HepG2 (cell line): ENCODE data around the gene LZTFL1. TPM values are rescaled to one million over a fixed set of nuclear protein-coding genes. Genes with fewer than 3 reads are reported as not detected.

ENCODE experiments used
- ATAC-seq: fragments of 200-7000 bp; cut with Tn5 transposase; 3 replicates; pipeline ENCODE4 v1.9.1; 2020; ENCODE audit warnings: mild to moderate bottlenecking, moderate library complexity
- BruUV-seq: library from RNA; stranded (reverse); fragments of 400-500 nt; replicated peaks from 2 replicates; lab custom pipeline; 2021; lab: Mats Ljungman, UMichigan
- CTCF ChIA-PET: fragments of 300-600 bp; formaldehyde crosslinking; extraction: SDS; loops from one replicate; lab custom pipeline; 2021; ENCODE audit warnings: low total read pairs, inconsistent platforms, low intra/inter-chr PET ratio; lab: Yijun Ruan, JAX
- POLR2A ChIA-PET: fragments of 350-600 bp; sonication (Branson Sonifier 250); formaldehyde crosslinking; loops from one replicate; lab custom pipeline; 2020; ENCODE audit warnings: antibody characterized with exemption, inconsistent platforms; lab: Yijun Ruan, JAX
- DNase-seq: peaks from one replicate; pipeline ENCODE4 v3.0.0-alpha.2; 2015; ENCODE audit warnings: low spot score
- FAIRE-seq: peaks from 3 replicates; lab custom pipeline; 2011; peaks lifted over from hg19 to GRCh38; lab: Jason Lieb, UNC
- H2AFZ ChIP-seq: one replicate; pipeline ENCODE4 v1.6.1; 2011; ENCODE audit warnings: low read length, inconsistent platforms
- H3K27ac ChIP-seq: fragments of 300-600 bp; 3 replicates; pipeline ENCODE4 v1.8.0; 2011; ENCODE audit warnings: mixed run types, mild to moderate bottlenecking, mixed read lengths, low read length, inconsistent platforms; ENCODE audit not compliant: insufficient read depth; ENCODE audit errors: extremely low read length
- H3K27me3 ChIP-seq, 2 experiments: fragments of 200-600 bp in 1 of 2; 2 replicates in 1 of 2; 3 replicates in 1 of 2; pipeline versions ENCODE4 v1.6.0 to v1.8.0; 2011; ENCODE audit warnings: low read length in 2 of 2, mild to moderate bottlenecking in 2 of 2, moderate library complexity in 2 of 2, inconsistent platforms in 1 of 2; ENCODE audit not compliant: insufficient read depth in 2 of 2, control insufficient read depth in 1 of 2
- H3K36me3 ChIP-seq, 2 experiments: fragments of 200-600 bp in 1 of 2; replicated peaks in 1 of 2; 2 replicates in 1 of 2; 3 replicates in 1 of 2; pipeline versions ENCODE4 v1.5.1 to v1.8.0; 2011; ENCODE audit warnings: low read length in 2 of 2, inconsistent platforms in 1 of 2; ENCODE audit not compliant: insufficient read depth in 2 of 2, control insufficient read depth in 1 of 2
- H3K4me1 ChIP-seq: 2 replicates; pipeline ENCODE4 v1.5.1; 2012; ENCODE audit warnings: low read length, inconsistent platforms; ENCODE audit not compliant: insufficient read depth
- H3K4me2 ChIP-seq: 2 replicates; pipeline ENCODE4 v1.6.0; 2011; ENCODE audit warnings: low read depth, low read length, inconsistent platforms
- H3K4me3 ChIP-seq, 3 experiments: fragments of 200-600 bp in 1 of 3; sonication (generic), shearing (Covaris generic) in 1 of 3; replicated peaks in 1 of 3; 2 replicates each; pipeline ENCODE4 v1.5.1; 2011 to 2016; ENCODE audit warnings: low read length in 3 of 3, inconsistent platforms in 2 of 3, low read depth in 2 of 3, mild to moderate bottlenecking in 2 of 3, control low read depth in 1 of 3, mixed read lengths in 1 of 3; ENCODE audit not compliant: insufficient read depth in 1 of 3
- H3K79me2 ChIP-seq: one replicate; pipeline ENCODE4 v1.6.1; 2011; ENCODE audit warnings: low read length, inconsistent platforms; ENCODE audit not compliant: insufficient read depth
- H3K9ac ChIP-seq: 2 replicates; pipeline ENCODE4 v1.6.0; 2011; ENCODE audit warnings: mild to moderate bottlenecking, low read depth, low read length, inconsistent platforms; ENCODE audit not compliant: insufficient read depth
- H3K9me3 ChIP-seq: 2 replicates; pipeline ENCODE4 v1.5.1; 2012; ENCODE audit warnings: mild to moderate bottlenecking, low read length
- H4K20me1 ChIP-seq: 2 replicates; pipeline ENCODE4 v1.6.0; 2011; ENCODE audit warnings: inconsistent platforms, mild to moderate bottlenecking, low read length, moderate library complexity; ENCODE audit not compliant: insufficient read depth
- FUBP1 ChIP-seq: sonication (generic); formaldehyde crosslinking; IDR thresholded peaks from 2 replicates; pipeline ENCODE4 v1.5.1; 2020; ENCODE audit warnings: missing genetic modification reagents, mild to moderate bottlenecking, borderline replicate concordance
- GABPA ChIP-seq, 2 experiments: IDR thresholded peaks; 2 replicates each; pipeline ENCODE4 v1.6.1; 2011 to 2016; ENCODE audit warnings: low read depth in 2 of 2, low read length in 1 of 2, missing biosample characterization in 1 of 2, missing genetic modification characterization in 1 of 2
- MYNN ChIP-seq: sonication (generic); formaldehyde crosslinking; IDR thresholded peaks from 2 replicates; pipeline ENCODE4 v1.4.0; 2020; ENCODE audit warnings: mild to moderate bottlenecking, low read depth, missing genetic modification reagents
- WGBS: methylation state at CpG from one replicate; pipeline ENCODE4 v1.1.6; 2017; ENCODE audit warnings: low lambda C conversion rate; 5-methylcytosine and 5-hydroxymethylcytosine counted together
- in situ Hi-C: cut with HindIII; loops from 2 replicates; pipeline ENCODE4 v1.10.0; 2017; ENCODE audit warnings: low pct_unique_long_range_greater_than_20kb; ENCODE audit not compliant: extremely low pct_ligation_motif_present
- intact Hi-C: fragments of 100-400 bp; cut with micrococcal nuclease; formaldehyde crosslinking; loops from one replicate; pipeline ENCODE4 v1.10.0; 2022; ENCODE audit not compliant: unreplicated experiment
- polyA plus RNA-seq, 8 experiments: library from polyadenylated mRNA; depleted of rRNA in 3 of 8; stranded (reverse) in 7 of 8; unstranded in 1 of 8; fragments of >200 nt; fragmentation: Illumina TruSeq in 4 of 8; extraction: Trizol in 4 of 8; gene quantifications; 2 replicates each; pipeline versions ENCODE4 v1.2.1 to v1.2.3, GENCODE V29; 2011 to 2016; ENCODE audit warnings: low read depth in 4 of 8, missing spikeins in 1 of 8, mixed read lengths in 1 of 8; ENCODE audit not compliant: insufficient read depth in 1 of 8
- total RNA-seq, 5 experiments: library from RNA; depleted of rRNA; stranded (reverse); fragments of >200 nt; fragmentation: Illumina TruSeq; extraction: Trizol; gene quantifications; 2 replicates each; pipeline ENCODE4 v1.2.3, GENCODE V29; 2016; ENCODE audit warnings: low read depth in 1 of 5
- TF ChIP-seq, protein P1 (sequence below): sonication (generic); formaldehyde crosslinking; IDR thresholded peaks from 2 replicates; pipeline ENCODE4 v1.5.1; 2020; ENCODE audit warnings: missing genetic modification reagents, mild to moderate bottlenecking, borderline replicate concordance
- TF ChIP-seq, protein P2 (sequence below): sonication (generic); formaldehyde crosslinking; IDR thresholded peaks from 2 replicates; pipeline ENCODE4 v1.4.0; 2020; ENCODE audit warnings: mild to moderate bottlenecking, missing genetic modification reagents

LZTFL1 gene
- total and polyA plus RNA-seq, 2 of the 13 experiments (the other 11 are each of a cell fraction or from before 2014, with no cell fraction given), result 16.6 to 17.2 TPM

DNA sequence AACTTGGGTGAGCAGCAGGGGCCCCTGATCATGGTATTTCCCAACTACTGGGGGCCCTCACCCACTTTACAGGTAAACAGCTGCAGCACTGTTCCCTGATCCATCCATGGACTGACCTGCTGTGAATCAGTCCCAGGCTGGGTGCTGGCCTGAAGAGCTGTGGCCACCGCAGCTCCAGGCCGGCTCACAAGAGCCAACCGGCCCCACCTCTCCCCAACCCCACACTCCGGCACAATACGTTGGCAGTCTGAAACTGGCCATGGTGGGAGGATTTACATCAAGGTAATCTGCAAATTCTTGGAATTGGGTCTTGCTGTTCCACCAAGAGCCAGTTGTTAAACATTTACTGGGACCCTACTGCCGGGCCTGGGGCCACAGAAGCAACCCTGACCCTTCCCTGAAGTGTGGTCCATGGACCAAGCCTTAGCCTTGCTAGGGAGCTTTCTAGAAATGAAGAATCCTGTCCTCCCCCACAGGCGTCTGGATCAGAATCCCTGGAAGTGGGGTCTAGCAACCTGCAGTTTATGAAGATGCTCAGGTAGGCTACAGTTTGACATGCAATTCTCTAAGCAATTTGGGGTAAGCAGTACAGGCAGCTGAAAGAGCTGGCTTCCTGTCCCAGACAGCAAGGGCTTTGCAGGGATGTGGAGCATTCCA lies 49.3 kb downstream of the LZTFL1 start:
- no peak overlapping the region for H3K9ac ChIP-seq
- H3K27ac ChIP-seq, result no peak overlapping the region
- WGBS, result 0% methylated on average over 2 of the region's 7 CpGs
- H3K27me3 ChIP-seq, result peaks cover 2 to 68% of the 10 kb centered on the region in 2 experiments; a peak in 4 of 5 replicates
- DNase-seq (no peak), FAIRE-seq (no peak), ATAC-seq (no peak)
- POLR2A ChIA-PET, result no interaction called here
- H2AFZ ChIP-seq, result no peak overlapping the region
- TF ChIP-seq, protein P1, sequence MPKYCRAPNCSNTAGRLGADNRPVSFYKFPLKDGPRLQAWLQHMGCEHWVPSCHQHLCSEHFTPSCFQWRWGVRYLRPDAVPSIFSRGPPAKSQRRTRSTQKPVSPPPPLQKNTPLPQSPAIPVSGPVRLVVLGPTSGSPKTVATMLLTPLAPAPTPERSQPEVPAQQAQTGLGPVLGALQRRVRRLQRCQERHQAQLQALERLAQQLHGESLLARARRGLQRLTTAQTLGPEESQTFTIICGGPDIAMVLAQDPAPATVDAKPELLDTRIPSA (CRISPR knock-in tag), result no peak
- TF ChIP-seq FUBP1 (CRISPR knock-in tag), result no peak
- TF ChIP-seq, protein P2, sequence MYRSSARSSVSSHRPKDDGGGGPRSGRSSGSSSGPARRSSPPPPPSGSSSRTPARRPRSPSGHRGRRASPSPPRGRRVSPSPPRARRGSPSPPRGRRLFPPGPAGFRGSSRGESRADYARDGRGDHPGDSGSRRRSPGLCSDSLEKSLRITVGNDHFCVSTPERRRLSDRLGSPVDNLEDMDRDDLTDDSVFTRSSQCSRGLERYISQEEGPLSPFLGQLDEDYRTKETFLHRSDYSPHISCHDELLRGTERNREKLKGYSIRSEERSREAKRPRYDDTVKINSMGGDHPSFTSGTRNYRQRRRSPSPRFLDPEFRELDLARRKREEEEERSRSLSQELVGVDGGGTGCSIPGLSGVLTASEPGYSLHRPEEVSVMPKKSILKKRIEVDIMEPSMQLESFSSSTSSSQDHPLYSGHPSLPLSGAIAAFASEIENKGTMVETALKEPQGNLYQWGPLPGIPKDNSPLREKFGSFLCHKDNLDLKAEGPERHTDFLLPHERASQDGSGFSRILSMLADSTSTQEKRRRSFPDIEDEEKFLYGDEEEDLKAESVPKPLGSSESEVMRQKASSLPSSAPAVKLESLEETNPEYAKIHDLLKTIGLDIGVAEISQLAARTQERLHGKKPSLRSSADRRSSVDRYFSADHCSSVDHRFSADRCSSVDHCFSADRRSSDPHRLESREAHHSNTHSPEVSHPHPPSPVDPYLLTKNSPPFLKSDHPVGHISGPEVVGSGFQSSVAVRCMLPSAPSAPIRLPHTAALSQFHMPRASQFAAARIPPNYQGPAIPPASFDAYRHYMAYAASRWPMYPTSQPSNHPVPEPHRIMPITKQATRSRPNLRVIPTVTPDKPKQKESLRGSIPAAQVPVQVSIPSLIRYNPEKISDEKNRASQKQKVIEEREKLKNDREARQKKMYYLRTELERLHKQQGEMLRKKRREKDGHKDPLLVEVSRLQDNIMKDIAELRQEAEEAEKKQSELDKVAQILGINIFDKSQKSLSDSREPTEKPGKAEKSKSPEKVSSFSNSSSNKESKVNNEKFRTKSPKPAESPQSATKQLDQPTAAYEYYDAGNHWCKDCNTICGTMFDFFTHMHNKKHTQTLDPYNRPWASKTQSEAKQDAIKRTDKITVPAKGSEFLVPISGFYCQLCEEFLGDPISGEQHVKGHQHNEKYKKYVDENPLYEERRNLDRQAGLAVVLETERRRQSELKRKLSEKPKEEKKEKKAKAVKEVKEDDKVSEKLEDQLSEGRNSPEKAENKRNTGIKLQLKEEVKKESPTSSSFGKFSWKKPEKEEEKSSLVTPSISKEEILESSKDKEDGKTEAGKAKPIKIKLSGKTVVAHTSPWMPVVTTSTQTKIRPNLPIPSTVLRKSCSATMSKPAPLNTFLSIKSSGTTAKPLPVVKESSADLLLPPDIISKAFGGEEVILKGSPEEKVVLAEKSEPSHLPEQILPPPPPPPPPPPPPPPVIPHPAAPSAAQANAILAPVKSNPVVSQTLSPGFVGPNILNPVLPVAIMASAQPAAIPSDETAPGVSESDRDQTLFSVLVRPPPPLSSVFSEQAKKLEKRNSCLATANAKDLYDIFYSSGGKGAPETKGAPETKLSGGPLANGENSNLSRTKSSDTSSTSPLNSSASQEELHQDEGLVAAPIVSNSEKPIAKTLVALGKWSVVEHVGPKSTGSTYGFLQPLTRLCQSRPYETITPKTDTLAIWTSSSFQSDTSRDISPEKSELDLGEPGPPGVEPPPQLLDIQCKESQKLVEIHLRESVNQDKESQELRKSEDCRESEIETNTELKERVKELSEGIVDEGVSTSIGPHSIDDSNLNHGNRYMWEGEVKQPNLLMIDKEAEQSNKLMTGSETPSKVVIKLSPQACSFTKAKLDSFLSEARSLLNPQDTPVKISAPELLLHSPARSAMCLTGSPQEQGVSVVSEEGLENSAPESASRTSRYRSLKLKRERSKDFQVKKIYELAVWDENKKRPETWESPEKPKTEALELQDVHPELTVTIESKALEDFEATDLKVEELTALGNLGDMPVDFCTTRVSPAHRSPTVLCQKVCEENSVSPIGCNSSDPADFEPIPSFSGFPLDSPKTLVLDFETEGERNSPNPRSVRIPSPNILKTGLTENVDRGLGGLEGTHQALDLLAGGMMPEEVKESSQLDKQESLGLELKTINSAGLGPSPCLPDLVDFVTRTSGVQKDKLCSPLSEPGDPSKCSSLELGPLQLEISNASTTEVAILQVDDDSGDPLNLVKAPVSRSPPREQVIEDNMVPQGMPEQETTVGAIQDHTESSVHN (CRISPR knock-in tag), result no peak
- TF ChIP-seq GABPA (IDR thresholded peaks at IDR 0.05; ENCODE audit: low read depth, low read length), result no peak
- no peak for TF ChIP-seq GABPA (CRISPR knock-in tag; IDR thresholded peaks at IDR 0.05; ENCODE audit: low read depth)
- no peak for TF ChIP-seq MYNN (CRISPR knock-in tag)
- intact Hi-C loops, result no loop called here
- H3K4me3 ChIP-seq, result no peak overlapping the region
- in situ Hi-C loops, result no loop called here
- H3K4me1 ChIP-seq, result no peaks in the 10 kb centered on the region
- no peaks in the 10 kb centered on the region for H3K79me2 ChIP-seq
- H3K4me2 ChIP-seq, result no peak overlapping the region
- CTCF ChIA-PET, result no interaction called here
- H3K36me3 ChIP-seq, result no peaks in the 10 kb centered on the region
- BruUV-seq, result no TSS peak
- no peaks in the 10 kb centered on the region for H4K20me1 ChIP-seq
- no peaks in the 10 kb centered on the region for H3K9me3 ChIP-seq
